Islet of Langerhans (tissue), 1 donor: ENCODE data around the gene PHLDA3.

Experiments
- FAIRE-seq: peaks from one replicate; lab custom pipeline; 2011; peaks lifted over from hg19 to GRCh38; lab: Jason Lieb, UNC

PHLDA3 gene

GRCh38 chr1:201461645-201462441, 7.1 kb downstream of the PHLDA3 start:
- no peak for FAIRE-seq

GRCh38 chr1:201460814-201461644, 8.0 kb downstream of the PHLDA3 start:
- FAIRE-seq, result no peak

DNA sequence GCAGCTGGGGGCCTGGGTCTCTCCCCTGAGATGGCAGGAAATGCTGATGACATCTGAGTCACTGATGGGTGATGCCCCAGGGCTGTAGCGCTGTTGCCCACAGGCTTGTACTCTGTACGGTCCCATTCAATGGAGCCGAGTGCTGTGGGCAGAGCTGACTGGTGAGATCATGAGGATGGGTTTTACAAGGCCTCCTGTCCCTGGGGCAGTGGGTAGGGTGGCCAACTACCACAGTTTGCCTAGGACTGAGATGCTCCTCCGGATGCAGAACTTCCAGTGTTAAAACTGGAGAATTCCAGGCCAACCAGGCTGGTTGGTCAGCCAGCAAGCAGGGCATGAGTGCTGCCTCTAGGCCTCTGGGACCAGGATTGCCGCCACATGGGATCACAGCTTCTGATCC, 9.2 kb downstream of the PHLDA3 start:
- no peak for FAIRE-seq

DNA sequence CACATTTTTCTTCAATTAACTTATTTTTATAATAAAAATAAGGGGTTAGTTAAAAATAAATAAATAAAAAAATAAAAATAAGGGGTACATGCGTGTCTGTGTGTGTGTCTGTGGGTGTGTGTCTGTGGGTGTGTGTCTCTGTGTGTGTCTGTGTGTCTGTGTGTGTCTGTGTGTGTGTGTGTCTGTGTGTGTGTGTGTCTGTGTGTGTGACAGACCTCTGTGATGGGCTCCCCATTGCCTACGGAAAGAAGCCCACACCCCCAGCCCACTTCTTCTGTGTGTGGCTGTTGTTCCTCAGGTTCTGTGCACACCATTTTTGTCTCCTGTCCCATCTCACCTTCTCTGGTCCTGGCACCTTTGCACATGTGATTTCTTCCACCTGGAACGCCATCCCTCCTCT, 9.9 kb downstream of the PHLDA3 start:
- FAIRE-seq, result no peak

DNA sequence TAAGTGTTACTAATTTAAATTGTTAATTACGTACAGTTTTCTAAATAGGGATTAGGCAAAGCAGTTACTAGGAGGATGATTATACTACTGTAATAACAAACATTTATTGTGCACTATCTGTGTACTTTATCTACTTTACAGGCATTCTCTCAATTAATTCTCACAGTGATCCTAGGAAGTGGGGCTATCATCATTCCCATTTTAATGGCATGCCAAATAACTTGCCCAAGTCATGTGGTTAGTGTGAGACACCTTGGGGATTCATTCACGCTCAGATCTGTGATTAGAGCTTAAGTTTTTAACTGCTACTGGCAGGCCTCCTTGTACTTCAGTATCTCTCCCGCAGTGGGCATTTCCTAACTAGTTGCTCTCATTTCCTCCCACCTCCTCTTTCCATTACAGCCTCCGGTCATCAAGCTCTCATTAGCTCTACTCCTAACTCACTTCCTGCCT, 11.5 kb downstream of the PHLDA3 start:
- no peak for FAIRE-seq

- FAIRE-seq, result no peak
Measured at GRCh38 chr1:201456499-201457309, 12.3 kb downstream of the PHLDA3 start.

GRCh38 chr1:201455098-201455497, 13.9 kb downstream of the PHLDA3 start:
- FAIRE-seq, result no peak

DNA sequence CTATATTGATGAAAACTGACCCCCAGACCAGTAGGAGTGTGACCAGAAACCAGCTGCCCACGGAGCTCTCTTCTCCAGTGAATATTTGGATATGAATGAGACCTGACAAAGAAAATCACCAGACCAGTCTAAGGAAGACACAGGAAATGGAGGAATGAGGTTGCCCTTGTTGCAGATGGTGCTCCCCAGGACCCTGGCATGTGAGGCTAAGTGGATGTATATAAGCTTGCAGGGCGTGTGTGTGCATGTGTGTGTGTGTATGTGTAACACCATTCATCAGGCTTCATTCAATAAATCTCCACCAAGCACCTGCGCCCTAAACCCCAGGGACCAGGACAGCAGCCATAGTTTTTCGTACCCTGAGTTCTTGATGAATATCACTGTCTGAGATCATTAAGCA, 14.4 kb downstream of the PHLDA3 start:
- FAIRE-seq, result no peak

GRCh38 chr1:201452866-201453265, 16.1 kb downstream of the PHLDA3 start:
- FAIRE-seq, result no peak

- no peak for FAIRE-seq
Measured at GRCh38 chr1:201450721-201451291, 18.2 kb downstream of the PHLDA3 start.

- FAIRE-seq, result no peak
Measured at GRCh38 chr1:201448990-201449389, 20.0 kb downstream of the PHLDA3 start.

- FAIRE-seq, result no peak
Measured at GRCh38 chr1:201447903-201448871, 20.8 kb downstream of the PHLDA3 start.

DNA sequence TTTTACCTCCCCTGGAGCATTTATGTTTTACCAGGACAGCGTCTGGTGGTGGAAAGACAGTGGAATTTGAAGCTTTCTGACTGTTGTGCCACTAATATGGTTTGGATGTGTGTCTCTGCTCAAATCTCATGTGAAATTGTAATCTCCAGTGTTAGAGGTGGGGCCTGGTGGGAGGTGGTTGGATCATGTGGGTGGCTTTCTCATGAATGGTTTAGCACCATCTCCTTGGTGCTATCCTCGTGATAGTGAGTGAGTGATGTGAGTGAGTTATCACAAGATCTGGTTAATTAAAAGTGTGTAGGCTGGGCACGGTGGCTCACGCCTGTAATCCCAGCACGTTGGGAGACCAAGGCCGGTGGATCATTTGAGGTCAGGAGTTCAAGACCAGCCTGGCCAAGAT, 23.7 kb downstream of the PHLDA3 start:
- FAIRE-seq, result no peak

DNA sequence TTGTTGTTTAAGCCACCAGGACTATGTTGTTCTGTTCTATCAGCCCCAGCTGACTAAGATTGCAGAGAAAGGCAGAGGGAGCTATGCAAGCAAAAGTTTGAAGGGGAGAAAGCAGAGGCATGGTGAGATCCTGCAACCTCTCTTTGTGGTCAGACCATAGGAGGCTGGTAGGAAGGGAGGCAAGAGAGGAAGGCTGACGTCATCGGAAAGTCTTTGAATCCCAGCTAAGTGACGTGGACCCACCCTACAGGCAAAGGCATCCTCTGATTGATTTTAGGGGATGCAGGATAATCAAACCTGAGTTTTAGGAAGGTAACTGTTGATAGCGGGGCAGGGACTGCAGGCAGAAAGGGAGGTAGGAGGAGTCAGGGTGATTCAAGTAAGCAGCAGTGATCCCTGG, 24.2 kb downstream of the PHLDA3 start:
- FAIRE-seq, result no peak

DNA sequence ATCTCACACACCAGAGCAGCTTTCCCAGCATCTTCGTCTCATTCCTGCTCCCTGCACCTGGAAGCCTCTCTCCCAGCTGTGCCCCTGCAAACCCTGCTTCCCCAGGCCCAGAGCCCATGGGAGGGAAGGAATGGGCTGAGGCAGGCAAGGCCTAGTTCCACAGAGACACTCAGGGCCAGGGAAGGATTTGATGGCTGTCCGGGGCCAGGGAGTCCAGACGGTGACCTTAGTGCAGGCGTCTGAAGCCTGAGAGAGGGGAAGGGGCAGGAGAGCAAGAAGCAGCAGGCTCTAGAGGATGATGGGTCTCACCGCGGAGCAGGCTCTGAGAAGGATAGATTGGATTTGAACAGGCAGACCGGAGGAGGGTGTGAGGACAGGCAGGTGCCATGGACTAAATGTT, 25.2 kb downstream of the PHLDA3 start:
- no peak for FAIRE-seq

DNA sequence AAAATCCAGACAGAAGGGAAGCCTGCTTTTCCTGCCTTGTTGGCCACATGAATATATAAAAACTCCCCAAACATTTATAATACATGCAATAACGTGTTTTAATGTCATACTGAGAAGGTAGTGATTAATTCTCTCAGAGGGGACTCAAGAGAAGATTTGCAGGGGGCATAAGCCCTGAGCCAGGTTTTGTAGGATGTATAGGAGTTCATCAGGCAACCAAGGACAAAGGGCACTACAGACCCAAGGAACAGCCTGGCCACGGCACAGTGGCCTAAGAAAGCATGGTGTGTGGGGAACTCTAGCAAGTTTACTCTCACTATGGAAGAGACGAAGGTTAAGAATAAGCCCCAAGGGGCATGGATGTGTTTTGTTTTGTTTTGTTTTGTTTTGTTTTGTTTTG, 32.0 kb downstream of the PHLDA3 start:
- no peak for FAIRE-seq

DNA sequence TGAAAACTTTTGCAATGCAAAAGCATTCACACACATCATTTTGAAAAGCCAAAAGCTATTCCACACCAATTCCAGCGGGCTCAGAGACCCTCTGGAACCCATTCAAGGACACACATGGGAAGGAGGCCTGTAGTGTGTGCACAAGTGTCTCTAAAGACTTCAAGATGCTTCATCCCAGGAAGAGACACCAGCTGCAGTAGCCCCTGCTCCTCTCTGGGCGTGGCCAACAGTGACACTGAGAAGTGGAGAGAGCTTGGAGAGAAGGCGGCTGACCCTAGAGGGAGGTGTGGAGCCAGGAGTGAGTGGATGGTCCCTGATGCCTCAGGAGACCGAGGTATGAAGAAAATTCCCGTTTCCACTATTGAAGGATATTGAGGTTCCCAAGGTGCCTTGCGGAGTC, 32.6 kb downstream of the PHLDA3 start:
- no peak for FAIRE-seq

- FAIRE-seq, result no peak
Measured at GRCh38 chr1:201434266-201434665, 34.7 kb downstream of the PHLDA3 start.

DNA sequence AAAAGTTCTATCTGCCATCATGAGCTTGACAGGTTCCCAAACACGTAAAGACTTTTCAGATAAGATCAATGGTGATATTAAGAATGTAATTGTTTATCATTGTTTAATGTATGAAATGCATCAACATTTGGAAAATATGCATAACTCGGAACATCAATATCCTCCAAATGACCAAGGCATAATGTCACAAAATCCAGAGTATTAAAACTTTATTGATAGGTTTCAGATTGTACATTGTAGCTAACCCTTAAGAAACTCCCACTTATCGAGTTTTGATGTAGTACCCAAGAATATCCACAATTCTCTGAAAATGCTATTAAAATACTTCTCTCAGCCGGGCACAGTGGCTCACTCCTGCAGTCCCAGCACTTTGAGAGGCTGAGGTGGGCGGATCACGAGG, 35.4 kb downstream of the PHLDA3 start:
- FAIRE-seq, result no peak

DNA sequence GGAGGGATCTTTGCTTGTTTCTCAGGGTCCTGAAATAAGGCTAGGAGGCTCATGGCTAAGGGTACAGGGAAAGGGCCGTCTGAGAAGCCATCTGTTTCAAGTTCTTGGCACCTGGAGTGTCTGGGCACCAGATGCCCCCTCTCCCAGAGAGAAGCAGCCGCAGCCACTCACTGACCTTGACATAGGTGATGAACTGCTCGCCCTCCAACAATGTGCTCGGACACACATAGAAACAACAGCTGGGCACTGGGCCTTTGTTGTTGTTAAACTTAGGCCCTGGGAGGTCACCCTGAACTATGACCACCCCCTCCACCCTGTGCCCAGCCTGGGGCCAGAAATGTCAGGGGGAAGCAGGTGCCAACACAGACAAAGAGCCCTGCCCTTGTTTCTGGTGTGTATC, 38.2 kb downstream of the PHLDA3 start:
- FAIRE-seq, result no peak
